Cardiac septum (tissue), 1 donor: Measurements from ENCODE around the gene NRF1. TPM values are rescaled to one million over a fixed set of nuclear protein-coding genes. Genes with fewer than 3 reads are reported as not detected.
"Not testable (repeated sequence)": the region's sequence is repeated elsewhere in the genome, so short reads cannot be mapped to it uniquely, and the experiment has no call there.

Source experiments
- DNase-seq: peaks from one replicate; pipeline ENCODE4 v3.0.0-alpha.2; 2020; ENCODE audit warnings: low spot score
- intact Hi-C: fragments of 100-400 bp; cut with DNase I; formaldehyde crosslinking; loops from one replicate; pipeline ENCODE4 v1.14.0; 2022
- total RNA-seq: library from RNA; stranded (reverse); fragmentation: NEBNext Ultra II Directional; extraction: Animal tissue kit (Norgen Biotek cat#: 25700); gene quantifications from one replicate; pipeline ENCODE4 v1.2.1, GENCODE V29; 2021
- donor health status: DM: no; HTN: no; CAD: no.

Gene NRF1
- total RNA-seq, 1 donor from 2014 or later = 17.0 TPM

DNA sequence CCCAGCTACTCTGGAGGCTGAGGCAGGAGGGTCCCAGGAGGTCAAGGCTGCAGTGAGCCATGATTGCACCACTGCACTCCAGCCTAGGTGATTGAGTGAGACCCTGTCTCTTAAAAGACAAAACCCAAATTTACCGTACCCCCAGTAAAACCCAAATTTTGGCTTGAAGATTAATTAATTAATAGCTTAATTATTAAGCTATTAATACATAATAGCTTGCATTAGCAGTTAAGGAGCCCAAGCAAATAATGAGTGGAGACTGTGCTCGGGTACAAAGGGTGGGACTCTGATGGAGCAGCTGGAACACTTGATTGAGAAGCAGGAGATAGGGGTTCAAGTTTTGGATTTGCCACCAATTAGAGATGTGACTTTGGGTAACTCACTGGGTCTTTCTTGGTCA lies 28.9 kb downstream of the NRF1 start:
- intact Hi-C loops = loop anchor here (10.0 kb wide), 2 partner anchors 136 to 276 kb away; partner anchors contain the start of gene SMKR1
- DNase-seq = no peak

DNA sequence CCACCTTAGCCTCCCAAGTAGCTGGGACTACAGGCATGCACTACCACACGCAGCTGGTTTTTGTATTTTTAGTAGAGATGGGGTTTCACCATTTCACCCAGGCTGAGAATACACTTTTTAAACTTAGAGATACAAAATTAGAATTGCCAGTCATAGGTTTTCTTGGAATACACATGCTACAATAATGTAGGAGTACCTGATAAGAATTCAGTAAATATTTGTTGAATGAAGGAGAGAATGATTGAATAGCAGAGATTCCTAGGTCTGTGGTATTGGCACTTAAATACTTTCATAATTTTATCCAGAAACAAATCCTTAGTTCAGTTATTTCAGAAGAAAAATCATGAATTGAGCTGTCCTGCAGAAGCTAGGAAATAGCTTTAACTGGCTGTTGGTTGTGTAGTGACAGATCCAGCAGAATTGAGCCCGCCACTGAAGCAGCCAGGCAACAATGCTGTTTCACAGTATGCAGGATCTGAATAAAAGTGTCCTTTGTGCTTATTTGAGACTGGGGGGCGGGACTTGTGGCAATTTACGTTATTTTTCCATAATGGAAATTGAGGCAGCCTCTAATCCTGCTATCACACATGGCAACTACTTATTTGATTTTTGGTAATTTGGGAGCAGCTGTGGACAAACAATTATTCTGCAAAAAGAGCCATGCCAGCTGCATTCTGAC lies 31.5 kb downstream of the NRF1 start:
- intact Hi-C loops = loop anchor here (10.0 kb wide), 2 partner anchors 138 to 278 kb away; partner anchors contain the start of gene SMKR1
- DNase-seq = no peak

DNA sequence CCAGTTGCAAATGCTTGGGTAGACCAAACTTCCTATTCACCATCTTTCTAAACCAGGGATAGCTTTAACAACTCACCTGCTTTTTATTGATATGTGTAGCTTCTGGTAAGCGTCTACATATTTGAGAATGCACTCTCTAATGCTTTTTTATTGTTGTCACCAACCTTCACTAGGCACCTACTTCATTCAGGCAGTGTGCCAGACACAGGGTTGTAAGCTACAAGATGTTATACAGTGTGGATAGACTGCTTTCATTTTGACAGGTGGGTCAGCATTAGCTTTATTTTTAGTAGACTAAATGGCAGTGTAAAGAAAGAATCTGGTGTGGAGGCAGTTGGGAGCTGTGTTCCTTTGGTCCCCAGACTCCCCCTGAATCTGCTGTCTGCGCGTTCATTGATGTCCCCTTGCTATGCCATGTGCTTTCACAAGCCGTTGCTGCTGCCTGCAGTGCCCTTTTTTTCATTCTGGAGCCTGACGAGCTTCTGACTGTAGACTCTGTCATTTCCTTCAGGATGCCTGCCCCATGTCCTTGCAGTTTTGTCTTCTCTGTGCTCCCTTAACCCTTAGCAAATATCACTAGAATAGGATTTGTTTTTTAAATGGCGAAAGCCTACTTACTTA lies 32.1 kb downstream of the NRF1 start:
- DNase-seq = no peak
- intact Hi-C loops = loop anchor here (10.0 kb wide), 2 partner anchors 139 to 279 kb away; partner anchors contain the start of gene SMKR1

DNA sequence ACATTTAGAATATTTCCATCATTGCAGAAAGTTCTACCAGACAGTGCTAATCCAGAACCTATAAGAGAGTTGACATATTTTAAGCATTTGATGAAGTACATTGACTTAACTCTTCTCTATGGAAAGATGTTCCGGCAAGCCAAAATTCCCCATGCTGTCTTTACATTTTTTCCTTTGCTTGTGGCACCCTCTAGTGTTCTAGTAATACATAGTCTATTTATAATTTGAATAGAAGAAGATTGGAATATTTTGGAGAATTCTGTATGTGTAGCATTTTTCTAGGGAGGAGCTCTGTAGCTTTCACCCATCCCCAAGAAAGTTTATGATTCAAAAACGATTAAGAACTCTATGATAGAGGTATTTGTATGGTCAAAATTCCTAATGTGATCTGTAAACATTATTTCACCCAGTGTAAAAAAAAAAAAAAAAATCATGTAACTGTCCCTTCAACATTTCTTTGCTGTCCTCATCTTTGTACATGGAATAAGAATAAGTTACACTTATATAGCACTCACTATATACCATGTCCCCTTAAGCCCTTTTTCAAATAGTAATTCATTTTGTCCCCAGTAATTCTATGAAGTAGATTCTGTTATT lies 33.2 kb downstream of the NRF1 start:
- no peak for DNase-seq
- intact Hi-C loops = loop anchor here (10.0 kb wide), 2 partner anchors 140 to 280 kb away; partner anchors contain the start of gene SMKR1

DNA sequence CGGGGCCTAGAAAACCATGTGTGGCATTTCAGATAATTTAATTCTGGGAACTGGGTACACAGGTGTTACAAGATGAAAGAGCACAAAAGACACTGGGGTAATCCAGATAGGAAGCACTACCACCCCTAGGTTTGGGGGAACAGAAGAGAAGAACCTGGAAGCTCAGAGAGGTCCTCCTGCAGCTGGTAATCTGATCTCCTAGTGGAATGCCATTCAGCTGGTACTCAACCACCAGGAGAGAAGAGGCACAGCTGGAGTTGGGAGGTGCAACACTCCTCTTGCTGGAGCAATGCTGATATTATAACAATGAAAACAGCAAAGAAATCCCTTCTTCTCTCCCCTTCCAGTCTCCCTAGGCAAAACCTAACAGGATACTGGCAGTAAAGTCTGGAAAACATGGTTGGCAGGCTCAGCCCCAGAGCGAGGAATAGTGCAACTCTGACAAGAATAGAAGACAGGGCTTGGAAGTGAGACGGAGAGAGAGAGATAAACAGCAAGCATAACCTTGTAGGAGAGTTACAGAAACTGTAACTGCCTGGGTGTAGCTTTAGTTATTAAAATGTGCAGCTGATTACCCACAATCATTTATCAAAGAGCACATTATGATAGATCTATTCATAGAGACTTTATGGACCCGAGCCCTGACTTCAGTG lies 35.0 kb downstream of the NRF1 start:
- DNase-seq = no peak
- intact Hi-C loops = loop anchor here (10.0 kb wide), 2 partner anchors 142 to 282 kb away; partner anchors contain the start of gene SMKR1

DNA sequence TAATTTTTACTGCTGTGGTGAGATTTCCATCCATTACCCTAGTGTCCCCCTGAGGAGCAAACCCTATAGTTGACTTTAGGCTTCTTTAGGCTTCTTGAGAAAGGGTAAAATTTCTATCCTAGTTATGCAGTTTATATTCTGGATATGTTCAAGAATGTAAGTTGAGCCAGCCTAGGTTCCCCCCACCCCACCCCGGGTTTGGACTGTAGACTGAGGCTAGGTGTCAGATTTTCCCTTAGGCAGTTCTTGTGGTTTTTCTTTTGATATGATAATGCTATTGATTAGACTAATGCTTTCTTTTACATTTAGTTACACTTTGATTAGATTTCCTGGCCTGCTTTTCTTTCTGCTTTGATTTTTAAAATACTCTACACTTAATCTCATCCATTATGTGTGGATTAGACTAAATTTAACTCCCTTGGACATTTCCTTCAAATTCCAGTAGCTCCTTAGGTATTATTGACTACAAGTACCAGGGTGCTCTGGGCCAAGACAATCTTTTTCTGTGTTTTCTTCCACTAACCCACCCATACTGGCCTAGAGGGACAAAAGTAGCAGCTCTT lies 37.7 kb downstream of the NRF1 start:
- intact Hi-C loops = loop anchor here (10.0 kb wide), 2 partner anchors 144 to 284 kb away; partner anchors contain the start of gene SMKR1
- no peak for DNase-seq

DNA sequence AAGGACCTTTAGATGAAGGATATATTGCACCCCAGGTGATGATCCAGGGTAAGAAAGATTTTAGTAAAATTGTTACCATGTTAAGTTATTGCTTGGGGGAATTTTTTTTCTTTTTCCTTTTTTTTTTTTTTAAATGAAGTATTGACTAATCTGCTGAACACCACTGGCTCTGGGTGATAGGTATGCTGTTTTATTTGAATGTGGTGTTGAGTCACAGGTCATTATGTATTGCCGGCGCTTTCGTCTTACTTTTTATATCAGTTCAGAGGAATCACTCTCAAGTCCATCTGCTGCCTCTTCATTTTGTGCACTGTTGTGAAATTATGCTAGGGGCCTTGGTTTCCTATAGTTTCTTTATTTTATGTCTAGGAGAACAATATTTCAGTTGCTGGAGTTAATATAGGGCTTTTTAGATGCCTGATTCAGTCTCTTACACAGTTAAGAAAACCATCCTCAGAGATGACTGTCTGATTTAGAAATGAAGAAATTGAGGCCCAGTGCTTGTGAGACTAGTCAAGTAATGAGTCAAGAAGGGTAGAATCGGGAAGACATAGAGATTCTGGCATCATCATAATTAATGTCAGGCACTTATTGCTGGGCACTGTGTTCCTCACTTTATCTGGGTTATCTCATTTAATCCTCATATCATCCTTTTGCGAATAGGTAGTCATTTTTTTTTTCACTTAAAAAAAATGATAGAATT lies 38.7 kb downstream of the NRF1 start:
- DNase-seq = no peak
- intact Hi-C loops = no loop called here

DNA sequence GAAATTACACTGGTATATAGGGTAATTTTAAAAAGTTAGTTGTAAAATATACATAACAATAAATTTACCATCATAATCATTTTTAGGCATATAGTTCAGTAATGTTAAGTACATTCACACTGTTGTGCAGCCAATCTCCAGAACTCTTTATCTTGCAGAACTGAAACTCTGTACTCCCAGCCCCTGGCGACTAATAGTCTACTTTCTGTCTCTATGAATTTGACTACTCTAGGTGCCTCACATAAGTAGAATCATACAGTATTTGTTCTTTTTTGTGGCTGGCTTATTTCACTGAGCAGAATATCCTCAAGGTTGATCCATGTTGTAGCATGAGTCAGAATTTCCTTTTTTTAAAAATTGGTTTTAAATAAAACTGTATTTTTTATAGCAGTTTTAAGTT lies 41.4 kb downstream of the NRF1 start:
- intact Hi-C loops = no loop called here
- no peak for DNase-seq

DNA sequence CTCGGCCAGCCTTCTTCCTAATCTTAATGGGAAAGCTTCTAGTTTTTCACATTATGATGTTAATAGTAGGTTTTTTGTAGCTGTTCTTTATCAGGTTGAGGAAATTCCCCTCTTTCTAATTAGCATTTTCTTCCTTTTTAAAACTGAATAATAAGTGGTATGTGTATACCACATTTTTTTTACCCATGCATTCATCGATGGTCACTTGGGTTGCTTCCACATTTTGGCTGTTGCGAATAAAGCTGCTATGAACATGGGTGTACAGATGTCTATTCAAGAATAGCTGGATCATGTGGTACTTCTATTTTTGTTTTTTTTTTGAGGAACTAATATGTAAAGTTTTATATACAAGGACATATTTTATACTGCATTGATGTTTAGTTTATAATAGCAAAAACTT lies 44.3 kb downstream of the NRF1 start:
- intact Hi-C loops = no loop called here
- no peak for DNase-seq

DNA sequence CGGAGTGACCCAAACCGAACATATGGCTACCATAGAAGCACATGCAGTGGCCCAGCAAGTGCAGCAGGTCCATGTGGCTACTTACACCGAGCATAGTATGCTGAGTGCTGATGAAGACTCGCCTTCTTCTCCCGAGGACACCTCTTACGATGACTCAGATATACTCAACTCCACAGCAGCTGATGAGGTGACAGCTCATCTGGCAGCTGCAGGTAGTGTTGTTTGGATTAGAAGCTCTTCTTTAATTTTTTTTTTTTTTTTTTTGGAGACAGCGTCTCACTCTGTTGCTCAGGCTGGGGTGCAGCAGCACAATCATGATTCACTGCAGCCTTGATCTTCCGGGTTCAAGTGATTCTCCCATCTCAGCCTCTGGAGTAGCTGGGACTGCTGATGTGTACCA lies 45.8 kb downstream of the NRF1 start:
- no peak for DNase-seq
- intact Hi-C loops = no loop called here

DNA sequence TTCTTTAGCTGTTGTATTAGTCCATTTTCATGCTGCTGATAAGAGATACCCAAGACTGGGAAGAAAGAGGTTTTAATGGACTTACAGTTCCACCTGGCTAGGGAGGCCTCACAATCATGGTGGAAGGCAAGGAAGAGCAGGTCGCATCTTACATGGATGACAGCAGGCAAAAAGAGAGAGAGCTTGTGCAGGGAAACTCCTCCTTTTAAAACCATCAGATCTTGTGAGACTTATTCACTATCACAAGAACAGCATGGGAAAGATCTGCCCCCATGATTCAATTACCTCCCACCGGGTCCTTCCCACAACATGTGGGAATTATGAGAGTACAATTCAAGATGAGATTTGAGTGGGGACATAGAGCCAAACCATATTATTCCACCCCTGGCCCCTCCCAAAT lies 48.4 kb downstream of the NRF1 start:
- DNase-seq, intact Hi-C loops: not testable (repeated sequence)

DNA sequence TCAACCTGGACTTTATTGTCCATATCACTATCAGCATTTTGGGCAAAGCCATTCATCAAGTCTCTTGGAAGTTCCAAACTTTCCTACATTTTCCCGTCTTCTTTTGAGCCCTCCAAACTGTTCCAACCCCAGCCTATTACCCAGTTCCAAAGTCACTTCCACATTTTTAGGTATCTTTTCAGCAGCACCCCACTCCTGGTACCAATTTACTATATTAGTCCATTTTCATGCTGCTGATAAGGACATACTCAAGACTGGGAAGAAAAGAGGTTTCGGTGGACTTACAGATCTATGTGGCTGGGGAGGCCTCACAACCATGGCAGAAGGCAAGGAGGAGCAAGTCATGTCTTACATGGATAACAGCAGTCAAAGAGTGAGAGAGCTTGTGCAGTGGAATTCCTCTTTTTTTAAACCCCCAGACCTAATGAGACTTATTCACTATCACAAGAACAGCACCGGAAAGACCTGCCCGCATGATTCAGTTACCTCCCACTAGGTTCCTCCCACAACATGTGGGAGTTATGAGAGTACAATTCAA lies 50.2 kb downstream of the NRF1 start:
- intact Hi-C loops = no loop called here
- DNase-seq = no peak

DNA sequence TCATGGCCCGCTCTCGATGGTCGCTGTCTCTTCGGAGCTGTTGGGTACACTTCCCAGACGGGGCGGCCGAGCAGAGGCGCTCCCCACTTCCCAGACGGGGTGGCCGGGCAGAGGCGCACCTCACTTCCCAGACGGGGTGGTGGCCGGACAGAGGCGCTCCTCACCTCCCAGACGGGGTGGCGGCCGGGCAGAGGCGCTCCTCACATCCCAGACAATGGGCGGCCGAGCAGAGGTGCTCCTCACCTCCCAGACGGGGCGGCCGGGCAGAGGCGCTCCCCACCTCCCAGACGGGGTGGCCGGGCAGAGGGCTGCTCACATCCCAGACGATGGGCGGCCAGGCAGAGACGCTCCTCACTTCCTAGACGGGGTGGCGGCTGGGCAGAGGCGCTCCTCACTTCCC lies 51.7 kb downstream of the NRF1 start:
- DNase-seq, intact Hi-C loops: not testable (repeated sequence)

DNA sequence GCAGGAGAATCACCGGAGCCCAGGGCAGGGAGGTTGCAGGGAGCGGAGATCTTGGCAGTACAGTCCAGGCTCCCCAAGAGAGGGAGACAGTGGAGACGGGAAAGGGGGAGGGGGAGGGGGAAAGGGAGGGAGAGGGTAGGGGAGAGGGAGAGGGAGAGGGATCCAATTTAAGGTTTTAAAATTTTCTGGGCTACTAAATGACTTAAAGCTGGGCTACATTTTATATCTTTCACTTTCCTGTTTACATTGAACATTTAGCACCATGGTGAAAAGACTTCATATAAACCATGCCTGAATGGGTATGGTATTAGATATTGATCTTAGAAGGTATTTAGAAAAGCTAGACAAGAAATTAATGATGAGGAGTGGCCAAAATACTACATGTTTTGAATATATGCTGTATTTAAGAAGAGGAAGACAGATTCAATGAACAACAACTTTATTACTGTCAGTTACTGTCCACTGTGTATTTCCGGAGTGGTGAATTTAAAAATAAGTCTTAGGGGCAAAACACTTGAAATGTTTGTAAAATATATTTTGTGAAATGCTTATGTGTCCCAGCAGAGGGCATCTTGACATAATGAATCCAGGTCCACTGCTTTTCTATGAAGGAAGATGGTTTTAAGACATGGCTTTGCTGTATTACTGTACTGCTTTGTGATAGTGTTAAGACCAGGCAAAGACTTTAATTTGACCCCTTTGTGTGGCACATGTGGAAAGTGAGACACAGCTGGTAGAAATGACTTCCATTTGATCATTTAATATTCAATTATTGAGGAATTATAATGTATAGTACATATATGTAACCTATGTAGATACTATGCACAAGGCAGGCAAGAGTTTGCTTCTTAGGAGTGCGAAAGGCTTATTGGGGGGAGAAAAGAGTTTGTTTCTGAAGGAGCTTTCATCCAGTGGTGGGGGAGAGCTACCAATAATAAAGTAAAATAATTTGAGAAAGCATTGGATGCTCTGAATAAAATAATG lies 52.8 kb downstream of the NRF1 start:
- intact Hi-C loops = loop anchor here (2.0 to 5.0 kb wide), 2 partner anchors 158 to 346 kb away; no protein-coding TSS in a partner anchor
- no peak for DNase-seq

DNA sequence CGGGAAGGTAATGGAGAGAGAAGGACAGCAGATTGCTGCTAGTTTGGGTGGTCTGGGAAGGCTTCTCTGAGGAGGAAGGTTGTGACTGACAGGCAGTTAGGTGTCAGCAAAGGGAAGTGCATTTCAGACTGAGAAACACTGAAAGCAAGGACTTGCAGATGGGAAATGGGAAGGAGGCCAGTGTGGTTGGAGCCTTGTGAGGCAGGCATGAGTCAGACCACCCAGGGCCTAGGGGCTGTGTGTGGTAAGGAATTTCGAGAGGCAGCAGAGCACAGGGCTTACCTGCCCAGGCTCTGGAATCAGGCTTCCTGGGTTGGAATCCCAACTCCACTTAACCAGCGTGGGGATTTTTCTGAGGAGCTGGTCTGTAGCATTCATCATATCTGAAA lies 53.5 kb downstream of the NRF1 start:
- DNase-seq = no peak
- intact Hi-C loops = loop anchor here (2.0 to 5.0 kb wide), 2 partner anchors 157 to 346 kb away; no protein-coding TSS in a partner anchor

DNA sequence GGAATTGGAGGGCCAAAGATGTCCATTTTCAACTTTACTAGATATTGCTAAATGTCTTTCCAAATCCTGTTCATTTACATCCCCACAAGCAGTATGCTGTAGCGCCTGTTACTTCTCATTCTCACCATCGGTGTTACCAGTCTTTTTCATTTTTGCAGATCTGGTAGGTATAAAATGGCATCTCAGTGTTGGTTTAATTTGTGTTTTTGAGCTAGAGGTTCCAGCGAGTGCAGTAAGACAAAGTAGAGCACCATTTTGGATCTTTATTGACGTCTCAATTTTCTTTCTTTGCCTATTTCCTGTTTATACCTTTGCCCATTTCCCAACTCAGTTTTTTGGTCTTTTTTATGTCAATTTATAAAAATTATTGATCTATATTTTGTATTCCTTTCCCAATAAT lies 55.6 kb downstream of the NRF1 start:
- no peak for DNase-seq
- intact Hi-C loops = loop anchor here (5.0 kb wide), 1 partner anchor 155 kb away; no protein-coding TSS in a partner anchor

DNA sequence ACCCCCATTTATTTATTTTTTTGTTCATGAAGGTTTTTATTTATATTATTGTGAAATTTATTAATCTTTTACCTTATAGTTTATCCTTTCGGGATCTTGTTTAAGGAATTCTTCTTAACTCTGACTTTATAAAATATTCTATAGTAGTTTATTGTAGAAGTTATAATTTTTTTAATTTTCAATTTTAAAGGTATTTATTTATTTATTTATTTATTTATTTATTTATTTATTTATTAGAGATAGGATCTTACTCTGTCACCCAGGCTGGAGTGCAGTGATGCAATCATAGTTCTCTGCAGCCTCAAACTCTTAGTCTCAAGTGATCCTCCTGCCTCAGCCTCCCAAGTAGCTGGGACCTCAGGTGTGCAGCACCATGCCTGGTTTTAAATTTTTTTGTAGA lies 56.0 kb downstream of the NRF1 start:
- DNase-seq = no peak
- intact Hi-C loops = loop anchor here (5.0 kb wide), 1 partner anchor 155 kb away; no protein-coding TSS in a partner anchor
